SIG-M5 (cell line): ENCODE data around the gene THAP12.

Experiments used
- DNase-seq: peaks from one replicate; lab custom pipeline; 2025; lab: John Stamatoyannopoulos, UW

Gene THAP12

GRCh38 chr11:76376746-76377558 is 4.0 kb downstream of the THAP12 start:
- DNase-seq = no peak

GRCh38 chr11:76371170-76371569 is 9.8 kb downstream of the THAP12 start:
- no peak for DNase-seq

GRCh38 chr11:76369406-76369805 is 11.5 kb downstream of the THAP12 start:
- no peak for DNase-seq

- DNase-seq = no peak
Observed at GRCh38 chr11:76368490-76368889, 12.4 kb downstream of the THAP12 start.

- no peak for DNase-seq
Observed at GRCh38 chr11:76365038-76365679, 15.8 kb downstream of the THAP12 start.

GRCh38 chr11:76362716-76363115 is 18.2 kb downstream of the THAP12 start:
- no peak for DNase-seq

- no peak for DNase-seq
Observed at GRCh38 chr11:76361776-76362175, 19.2 kb downstream of the THAP12 start.

GRCh38 chr11:76361374-76361773 is 19.6 kb downstream of the THAP12 start:
- no peak for DNase-seq

- no peak for DNase-seq
Observed at GRCh38 chr11:76355172-76355571, 25.8 kb downstream of the THAP12 start.

GRCh38 chr11:76348348-76348747 is 32.6 kb downstream of the THAP12 start:
- DNase-seq = no peak

- DNase-seq = no peak
Observed at GRCh38 chr11:76347466-76347865, 33.5 kb downstream of the THAP12 start.

- DNase-seq = peak; percentile 55
Observed at GRCh38 chr11:76339221-76339620, 41.7 kb downstream of the THAP12 start.

- DNase-seq = no peak
Observed at GRCh38 chr11:76337923-76338322, 43.0 kb downstream of the THAP12 start.

GRCh38 chr11:76337469-76337868 is 43.5 kb downstream of the THAP12 start:
- DNase-seq = no peak

- DNase-seq = no peak
Observed at GRCh38 chr11:76336597-76336996, 44.3 kb downstream of the THAP12 start.

- DNase-seq = peak; percentile 63
Observed at GRCh38 chr11:76335842-76336241, 45.1 kb downstream of the THAP12 start.

- no peak for DNase-seq
Observed at GRCh38 chr11:76334826-76335389, 46.0 kb downstream of the THAP12 start.

- DNase-seq = no peak
Observed at GRCh38 chr11:76330651-76331050, 50.3 kb downstream of the THAP12 start.

- no peak for DNase-seq
Observed at GRCh38 chr11:76329983-76330382, 50.9 kb downstream of the THAP12 start.

GRCh38 chr11:76329084-76329648 is 51.8 kb downstream of the THAP12 start:
- DNase-seq = no peak

GRCh38 chr11:76327756-76328388 is 53.1 kb downstream of the THAP12 start:
- DNase-seq = no peak

- no peak for DNase-seq
Observed at GRCh38 chr11:76327202-76327601, 53.7 kb downstream of the THAP12 start.
